Measurements from ENCODE around the gene GDI2. TPM values are rescaled to one million over a fixed set of nuclear protein-coding genes. Genes with fewer than 3 reads are reported as not detected.

GDI2 gene
- total and polyA plus RNA-seq, 2 of the 13 experiments (the other 11 are each of a cell fraction or from before 2014, with no cell fraction given) = 153 to 477 TPM

- TF ChIP-seq ETV6 (CRISPR knock-in tag; conservative IDR thresholded peaks at IDR 0.05) (peak; percentile 94), AGO1 (IDR thresholded peaks at IDR 0.05; ENCODE audit: low read depth, low read length, poor library complexity, severe bottlenecking) (no peak), ZNF251 (CRISPR knock-in tag; IDR thresholded peaks at IDR 0.05) (no peak), SRSF4 (IDR thresholded peaks at IDR 0.05; ENCODE audit: low read depth, low read length, poor library complexity, severe bottlenecking) (no peak), AKNA (CRISPR knock-in tag; IDR thresholded peaks at IDR 0.05; ENCODE audit: borderline replicate concordance) (peak; percentile 92; the same call in 1 of the 2 replicates), ZNF619 (CRISPR knock-in tag; IDR thresholded peaks at IDR 0.05) (peak; percentile 85; the same call in 1 of the 2 replicates), ZKSCAN8 (CRISPR knock-in tag; IDR thresholded peaks at IDR 0.05; ENCODE audit: borderline replicate concordance) (peak; percentile 69; the same call in 1 of the 2 replicates), POLR2AphosphoS2 (IDR thresholded peaks at IDR 0.05; ENCODE audit: low read depth, low read length) (peak; percentile 93), ZBTB8A (CRISPR knock-in tag; IDR thresholded peaks at IDR 0.05; ENCODE audit: borderline replicate concordance, low read depth) (no peak), NAIF1 (CRISPR knock-in tag; IDR thresholded peaks at IDR 0.05; ENCODE audit: borderline replicate concordance) (0 out of 2 replicates have a peak, but pooled peaks have one; percentile 62), ISX (CRISPR knock-in tag; conservative IDR thresholded peaks at IDR 0.05) (peak; percentile 75), HNF4A (CRISPR knock-in tag; IDR thresholded peaks at IDR 0.05) (peak; percentile 96), SP5 (CRISPR knock-in tag; IDR thresholded peaks at IDR 0.05; ENCODE audit: borderline replicate concordance, low read depth) (peak; percentile 69), FOXK1 (CRISPR knock-in tag; IDR thresholded peaks at IDR 0.05; ENCODE audit: borderline replicate concordance, low read depth) (peak; percentile 80; the same call in 1 of the 2 replicates), TOE1 (CRISPR knock-in tag; IDR thresholded peaks at IDR 0.05) (no peak; the same call in 1 of the 2 replicates), ZNF598 (CRISPR knock-in tag; IDR thresholded peaks at IDR 0.05; ENCODE audit: borderline replicate concordance) (peak; percentile 16; the same call in 1 of the 2 replicates), CHCHD3 (CRISPR knock-in tag; IDR thresholded peaks at IDR 0.05) (no peak), PHF21A (CRISPR knock-in tag; IDR thresholded peaks at IDR 0.05) (peak; percentile 92), ZNF746 (CRISPR knock-in tag; IDR thresholded peaks at IDR 0.05) (peak; percentile 95), ZNF430 (CRISPR knock-in tag; IDR thresholded peaks at IDR 0.05) (peak; percentile 97), MTF2 (CRISPR knock-in tag; IDR thresholded peaks at IDR 0.05; ENCODE audit: borderline replicate concordance) (peak; percentile 72; the same call in 1 of the 2 replicates), RNF219 (CRISPR knock-in tag; IDR thresholded peaks at IDR 0.05) (0 out of 2 replicates have a peak, but pooled peaks have one; percentile 80), ZNF747 (CRISPR knock-in tag; IDR thresholded peaks at IDR 0.05; ENCODE audit: borderline replicate concordance) (peak; percentile 70; the same call in 1 of the 2 replicates)
Observed at GRCh38 chr10:5813341-5814109, at the start of gene GDI2 (continued).
